SK-N-SH treated with all-trans-retinoic acid at 6 μM for 48 hours (cell line): ENCODE data around the gene CEPT1.

Experiments
- OSR1 ChIP-seq: fragments of 250-450 bp; sonication (Bioruptor Pico); IDR thresholded peaks from 2 replicates; pipeline ENCODE4 v1.8.0; 2022; ENCODE audit warnings: moderate library complexity, mild to moderate bottlenecking, inconsistent platforms
- TOX ChIP-seq: fragments of 250-450 bp; sonication (Bioruptor Pico); IDR thresholded peaks from 2 replicates; pipeline ENCODE4 v1.8.0; 2021; ENCODE audit warnings: mild to moderate bottlenecking, moderate library complexity, borderline replicate concordance
- ZC3H10 ChIP-seq: fragments of 250-450 bp; sonication (Bioruptor Pico); IDR thresholded peaks from 2 replicates; pipeline ENCODE4 v1.5.1; 2021; ENCODE audit warnings: mild to moderate bottlenecking, moderate library complexity
- ZFP3 ChIP-seq: fragments of 250-450 bp; sonication (Bioruptor Pico); IDR thresholded peaks from 2 replicates; pipeline ENCODE4 v1.5.0; 2020; ENCODE audit warnings: mild to moderate bottlenecking, moderate library complexity
- ZNF565 ChIP-seq: fragments of 450-650 bp; formaldehyde crosslinking; conservative IDR thresholded peaks from 2 replicates; pipeline ENCODE4 v1.5.0; 2020; ENCODE audit warnings: low read depth, mild to moderate bottlenecking, moderate library complexity
- ZNF70 ChIP-seq: fragments of 450-650 bp; formaldehyde crosslinking; IDR thresholded peaks from 2 replicates; pipeline ENCODE4 v1.5.0; 2020; ENCODE audit warnings: mild to moderate bottlenecking, moderate library complexity
- ZNF8 ChIP-seq: fragments of 450-650 bp; formaldehyde crosslinking; IDR thresholded peaks from 2 replicates; pipeline ENCODE4 v1.5.0; 2020; ENCODE audit warnings: mild to moderate bottlenecking, moderate library complexity
- TF ChIP-seq, protein P1 (sequence below): fragments of 250-450 bp; sonication (Bioruptor Pico); IDR thresholded peaks from 2 replicates; pipeline ENCODE4 v1.8.0; 2020; ENCODE audit warnings: mild to moderate bottlenecking, moderate library complexity, borderline replicate concordance
- TF ChIP-seq, protein P2 (sequence below): fragments of 250-450 bp; sonication (Bioruptor Pico); IDR thresholded peaks from 2 replicates; pipeline ENCODE4 v1.5.0; 2020; ENCODE audit warnings: mild to moderate bottlenecking, moderate library complexity
- TF ChIP-seq, protein P3 (sequence below): fragments of 250-450 bp; sonication (Bioruptor Pico); IDR thresholded peaks from 2 replicates; pipeline ENCODE4 v1.5.1; 2020; ENCODE audit warnings: low read depth, mild to moderate bottlenecking, moderate library complexity

DNA sequence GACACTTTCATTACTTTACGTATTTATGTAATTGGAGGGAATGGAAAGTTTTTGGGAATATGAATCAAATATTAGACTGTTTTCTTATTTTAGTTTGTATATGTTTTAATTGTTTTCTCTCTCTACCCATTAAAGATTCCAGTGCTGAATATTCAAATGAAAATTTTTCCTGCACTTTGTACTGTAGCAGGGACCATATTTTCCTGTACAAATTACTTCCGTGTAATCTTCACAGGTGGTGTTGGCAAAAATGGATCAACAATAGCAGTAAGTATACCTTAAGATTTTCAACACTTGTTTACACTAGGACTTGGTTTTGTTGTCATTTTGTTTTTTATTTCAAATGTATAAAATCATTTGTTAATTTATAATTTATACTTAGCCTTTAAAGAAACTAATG is 42.0 kb downstream of the CEPT1 start:
- TF ChIP-seq ZNF8 (no peak), ZNF70 (CRISPR knock-in tag) (no peak), ZC3H10 (CRISPR knock-in tag) (no peak), OSR1 (CRISPR knock-in tag) (no peak), ZNF565 (no peak), ZFP3 (no peak), TOX (no peak)
- TF ChIP-seq, protein P1, sequence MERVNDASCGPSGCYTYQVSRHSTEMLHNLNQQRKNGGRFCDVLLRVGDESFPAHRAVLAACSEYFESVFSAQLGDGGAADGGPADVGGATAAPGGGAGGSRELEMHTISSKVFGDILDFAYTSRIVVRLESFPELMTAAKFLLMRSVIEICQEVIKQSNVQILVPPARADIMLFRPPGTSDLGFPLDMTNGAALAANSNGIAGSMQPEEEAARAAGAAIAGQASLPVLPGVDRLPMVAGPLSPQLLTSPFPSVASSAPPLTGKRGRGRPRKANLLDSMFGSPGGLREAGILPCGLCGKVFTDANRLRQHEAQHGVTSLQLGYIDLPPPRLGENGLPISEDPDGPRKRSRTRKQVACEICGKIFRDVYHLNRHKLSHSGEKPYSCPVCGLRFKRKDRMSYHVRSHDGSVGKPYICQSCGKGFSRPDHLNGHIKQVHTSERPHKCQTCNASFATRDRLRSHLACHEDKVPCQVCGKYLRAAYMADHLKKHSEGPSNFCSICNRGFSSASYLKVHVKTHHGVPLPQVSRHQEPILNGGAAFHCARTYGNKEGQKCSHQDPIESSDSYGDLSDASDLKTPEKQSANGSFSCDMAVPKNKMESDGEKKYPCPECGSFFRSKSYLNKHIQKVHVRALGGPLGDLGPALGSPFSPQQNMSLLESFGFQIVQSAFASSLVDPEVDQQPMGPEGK (CRISPR knock-in tag): no peak
- TF ChIP-seq, protein P2, sequence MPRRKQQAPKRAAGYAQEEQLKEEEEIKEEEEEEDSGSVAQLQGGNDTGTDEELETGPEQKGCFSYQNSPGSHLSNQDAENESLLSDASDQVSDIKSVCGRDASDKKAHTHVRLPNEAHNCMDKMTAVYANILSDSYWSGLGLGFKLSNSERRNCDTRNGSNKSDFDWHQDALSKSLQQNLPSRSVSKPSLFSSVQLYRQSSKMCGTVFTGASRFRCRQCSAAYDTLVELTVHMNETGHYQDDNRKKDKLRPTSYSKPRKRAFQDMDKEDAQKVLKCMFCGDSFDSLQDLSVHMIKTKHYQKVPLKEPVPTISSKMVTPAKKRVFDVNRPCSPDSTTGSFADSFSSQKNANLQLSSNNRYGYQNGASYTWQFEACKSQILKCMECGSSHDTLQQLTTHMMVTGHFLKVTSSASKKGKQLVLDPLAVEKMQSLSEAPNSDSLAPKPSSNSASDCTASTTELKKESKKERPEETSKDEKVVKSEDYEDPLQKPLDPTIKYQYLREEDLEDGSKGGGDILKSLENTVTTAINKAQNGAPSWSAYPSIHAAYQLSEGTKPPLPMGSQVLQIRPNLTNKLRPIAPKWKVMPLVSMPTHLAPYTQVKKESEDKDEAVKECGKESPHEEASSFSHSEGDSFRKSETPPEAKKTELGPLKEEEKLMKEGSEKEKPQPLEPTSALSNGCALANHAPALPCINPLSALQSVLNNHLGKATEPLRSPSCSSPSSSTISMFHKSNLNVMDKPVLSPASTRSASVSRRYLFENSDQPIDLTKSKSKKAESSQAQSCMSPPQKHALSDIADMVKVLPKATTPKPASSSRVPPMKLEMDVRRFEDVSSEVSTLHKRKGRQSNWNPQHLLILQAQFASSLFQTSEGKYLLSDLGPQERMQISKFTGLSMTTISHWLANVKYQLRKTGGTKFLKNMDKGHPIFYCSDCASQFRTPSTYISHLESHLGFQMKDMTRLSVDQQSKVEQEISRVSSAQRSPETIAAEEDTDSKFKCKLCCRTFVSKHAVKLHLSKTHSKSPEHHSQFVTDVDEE (CRISPR knock-in tag): no peak
- TF ChIP-seq, protein P3, sequence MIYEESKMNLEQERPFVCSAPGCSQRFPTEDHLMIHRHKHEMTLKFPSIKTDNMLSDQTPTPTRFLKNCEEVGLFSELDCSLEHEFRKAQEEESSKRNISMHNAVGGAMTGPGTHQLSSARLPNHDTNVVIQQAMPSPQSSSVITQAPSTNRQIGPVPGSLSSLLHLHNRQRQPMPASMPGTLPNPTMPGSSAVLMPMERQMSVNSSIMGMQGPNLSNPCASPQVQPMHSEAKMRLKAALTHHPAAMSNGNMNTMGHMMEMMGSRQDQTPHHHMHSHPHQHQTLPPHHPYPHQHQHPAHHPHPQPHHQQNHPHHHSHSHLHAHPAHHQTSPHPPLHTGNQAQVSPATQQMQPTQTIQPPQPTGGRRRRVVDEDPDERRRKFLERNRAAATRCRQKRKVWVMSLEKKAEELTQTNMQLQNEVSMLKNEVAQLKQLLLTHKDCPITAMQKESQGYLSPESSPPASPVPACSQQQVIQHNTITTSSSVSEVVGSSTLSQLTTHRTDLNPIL: no peak
